Activated CD4-positive, alpha-beta memory T cell treated with anti-CD3 and anti-CD28 coated beads for 36 hours (primary cell): ENCODE data around the gene POFUT1. TPM values are rescaled to one million over a fixed set of nuclear protein-coding genes. Genes with fewer than 3 reads are reported as not detected.

Experiments
- CTCF ChIA-PET: fragments of 350-600 bp; sonication (Branson Sonifier 250); formaldehyde crosslinking; loops from one replicate; lab custom pipeline; 2021; ENCODE audit warnings: antibody characterized with exemption, inconsistent platforms; lab: Charles Lee
- POLR2A ChIA-PET: fragments of 350-600 bp; sonication (Branson Sonifier 250); formaldehyde crosslinking; loops from one replicate; lab custom pipeline; 2021; ENCODE audit warnings: antibody characterized with exemption; lab: Charles Lee
- DNase-seq: peaks from one replicate; pipeline ENCODE4 v3.0.0-alpha.2; 2020
- H3K27ac Mint-ChIP-seq: one replicate; pipeline ENCODE4 v1.8.0; 2021; ENCODE audit warnings: mixed read lengths
- H3K27me3 Mint-ChIP-seq: one replicate; pipeline ENCODE4 v1.8.0; 2021; ENCODE audit warnings: mixed read lengths
- H3K36me3 Mint-ChIP-seq: one replicate; pipeline ENCODE4 v1.8.0; 2021; ENCODE audit warnings: mixed read lengths
- H3K4me1 Mint-ChIP-seq: one replicate; pipeline ENCODE4 v1.8.0; 2021; ENCODE audit warnings: low read depth, mixed read lengths
- H3K4me3 Mint-ChIP-seq: one replicate; pipeline ENCODE4 v1.8.0; 2021; ENCODE audit warnings: mild to moderate bottlenecking, mixed read lengths
- H3K9me3 Mint-ChIP-seq: one replicate; pipeline ENCODE4 v1.8.0; 2021; ENCODE audit warnings: mixed read lengths
- intact Hi-C: fragments of 100-400 bp; cut with micrococcal nuclease; formaldehyde crosslinking; loops from one replicate; pipeline ENCODE4 v1.15.1; 2023
- total RNA-seq, 2 experiments: library from RNA; stranded (reverse); gene quantifications; one replicate each; pipeline ENCODE4 v1.2.3, GENCODE V29; 2021

The POFUT1 gene
- 10 to 100 TPM; 48.4 to 48.5 TPM for total RNA-seq

GRCh38 chr20:32207626-32208498 lies at the start of gene POFUT1, which contains the start of gene PLAGL2:
Gene POFUT1, plus strand, starts transcription at chr20:32207880. Its CDS starts 62 bp downstream, at chr20:32207942.
Gene PLAGL2, minus strand, starts transcription at chr20:32207743. Its CDS starts 5,565 bp downstream, at chr20:32202178.
- Mint-ChIP-seq H3K27ac (peak within 1 kb of the TSS; percentile 95), H3K4me1 (peaks cover 65% of the 10 kb centered on the region), H3K4me3 (peak within 1 kb of the TSS; percentile 99), H3K36me3 (peaks cover 83% of the 10 kb centered on the region), H3K27me3 (no peaks in the 10 kb centered on the region), H3K9me3 (no peaks in the 10 kb centered on the region)
- intact Hi-C loops, result loop anchor here (5.0 kb wide), 2 partner anchors 101 to 374 kb away; partner anchors contain the start of gene TM9SF4
- ChIA-PET CTCF (no interaction called here), POLR2A (interaction anchor here (1.0 to 1.6 kb wide), 2 partner anchors 10 to 77 kb away, joined by 3 to 4 read pairs; no protein-coding TSS in a partner anchor)
- DNase-seq, result peak; percentile 93

GRCh38 chr20:32158351-32158750 lies 49.3 kb upstream of the POFUT1 start:
- Mint-ChIP-seq H3K27ac (peak overlapping the region; percentile 13), H3K27me3 (no peaks in the 10 kb centered on the region), H3K9me3 (no peaks in the 10 kb centered on the region), H3K4me3 (no peak overlapping the region), H3K4me1 (peaks cover 10% of the 10 kb centered on the region), H3K36me3 (peaks cover 47% of the 10 kb centered on the region)
- intact Hi-C loops, result loop anchor here (5.0 kb wide), 1 partner anchor 44 kb away; no protein-coding TSS in a partner anchor
- POLR2A ChIA-PET, result no interaction called here
- CTCF ChIA-PET, result no interaction called here
- DNase-seq, result no peak

- intact Hi-C loops, result loop anchor here (5.0 kb wide), 1 partner anchor 43 kb away; no protein-coding TSS in a partner anchor
- H3K27ac Mint-ChIP-seq, result peak overlapping the region; percentile 71
- peaks cover 10% of the 10 kb centered on the region for H3K4me1 Mint-ChIP-seq
- H3K4me3 Mint-ChIP-seq, result no peak overlapping the region
- CTCF ChIA-PET, result no interaction called here
- no peaks in the 10 kb centered on the region for H3K27me3 Mint-ChIP-seq
- DNase-seq, result peak; percentile 42
- peaks cover 48% of the 10 kb centered on the region for H3K36me3 Mint-ChIP-seq
- H3K9me3 Mint-ChIP-seq, result no peaks in the 10 kb centered on the region
- POLR2A ChIA-PET, result interaction anchor here (0.7 kb wide), 1 partner anchor 31 kb away, joined by 3 read pairs; no protein-coding TSS in a partner anchor
Observed at GRCh38 chr20:32158943-32159660, 48.6 kb upstream of the POFUT1 start.

GRCh38 chr20:32159766-32160221 lies 47.9 kb upstream of the POFUT1 start:
- ChIA-PET CTCF (no interaction called here), POLR2A (interaction anchor here (0.7 kb wide), 1 partner anchor 30 kb away, joined by 3 read pairs; no protein-coding TSS in a partner anchor)
- H3K27me3 Mint-ChIP-seq, result no peaks in the 10 kb centered on the region
- H3K4me3 Mint-ChIP-seq, result no peak overlapping the region
- H3K9me3 Mint-ChIP-seq, result no peaks in the 10 kb centered on the region
- H3K4me1 Mint-ChIP-seq, result peaks cover 10% of the 10 kb centered on the region
- H3K36me3 Mint-ChIP-seq, result peaks cover 53% of the 10 kb centered on the region
- intact Hi-C loops, result loop anchor here (5.0 kb wide), 1 partner anchor 43 kb away; no protein-coding TSS in a partner anchor
- no peak for DNase-seq
- peak overlapping the region; percentile 23 for H3K27ac Mint-ChIP-seq

GRCh38 chr20:32160341-32160740 lies 47.3 kb upstream of the POFUT1 start:
- H3K4me3 Mint-ChIP-seq, result no peak overlapping the region
- peaks cover 7% of the 10 kb centered on the region for H3K4me1 Mint-ChIP-seq
- ChIA-PET POLR2A (no interaction called here), CTCF (no interaction called here)
- peak overlapping the region; percentile 23 for H3K27ac Mint-ChIP-seq
- intact Hi-C loops, result no loop called here
- H3K9me3 Mint-ChIP-seq, result no peaks in the 10 kb centered on the region
- H3K27me3 Mint-ChIP-seq, result no peaks in the 10 kb centered on the region
- H3K36me3 Mint-ChIP-seq, result peaks cover 51% of the 10 kb centered on the region
- no peak for DNase-seq

GRCh38 chr20:32162351-32162750 lies 45.3 kb upstream of the POFUT1 start:
- DNase-seq, result no peak
- Mint-ChIP-seq H3K27me3 (no peaks in the 10 kb centered on the region), H3K9me3 (no peaks in the 10 kb centered on the region), H3K36me3 (peaks cover 59% of the 10 kb centered on the region), H3K4me1 (peaks cover 7% of the 10 kb centered on the region), H3K27ac (no peak overlapping the region), H3K4me3 (no peak overlapping the region)
- intact Hi-C loops, result no loop called here
- ChIA-PET CTCF (no interaction called here), POLR2A (no interaction called here)

- ChIA-PET CTCF (no interaction called here), POLR2A (no interaction called here)
- DNase-seq, result no peak
- Mint-ChIP-seq H3K36me3 (peaks cover 47% of the 10 kb centered on the region), H3K27me3 (no peaks in the 10 kb centered on the region), H3K27ac (no peak overlapping the region), H3K9me3 (no peaks in the 10 kb centered on the region), H3K4me1 (peaks cover 3% of the 10 kb centered on the region), H3K4me3 (no peak overlapping the region)
- intact Hi-C loops, result no loop called here
Observed at GRCh38 chr20:32163951-32164350, 43.7 kb upstream of the POFUT1 start.

GRCh38 chr20:32164984-32165735 lies 42.5 kb upstream of the POFUT1 start:
- H3K27me3 Mint-ChIP-seq, result no peaks in the 10 kb centered on the region
- ChIA-PET CTCF (no interaction called here), POLR2A (no interaction called here)
- no peak for DNase-seq
- H3K27ac Mint-ChIP-seq, result no peak overlapping the region
- H3K9me3 Mint-ChIP-seq, result no peaks in the 10 kb centered on the region
- no peaks in the 10 kb centered on the region for H3K4me1 Mint-ChIP-seq
- no peak overlapping the region for H3K4me3 Mint-ChIP-seq
- peaks cover 44% of the 10 kb centered on the region for H3K36me3 Mint-ChIP-seq
- intact Hi-C loops, result no loop called here

GRCh38 chr20:32165836-32166545 lies 41.7 kb upstream of the POFUT1 start:
- H3K4me1 Mint-ChIP-seq, result no peaks in the 10 kb centered on the region
- DNase-seq, result no peak
- ChIA-PET POLR2A (no interaction called here), CTCF (no interaction called here)
- H3K9me3 Mint-ChIP-seq, result no peaks in the 10 kb centered on the region
- no peak overlapping the region for H3K4me3 Mint-ChIP-seq
- H3K27ac Mint-ChIP-seq, result no peak overlapping the region
- intact Hi-C loops, result no loop called here
- no peaks in the 10 kb centered on the region for H3K27me3 Mint-ChIP-seq
- H3K36me3 Mint-ChIP-seq, result peaks cover 40% of the 10 kb centered on the region

GRCh38 chr20:32167552-32167951 lies 40.1 kb upstream of the POFUT1 start:
- POLR2A ChIA-PET, result no interaction called here
- Mint-ChIP-seq H3K4me1 (no peaks in the 10 kb centered on the region), H3K9me3 (no peaks in the 10 kb centered on the region), H3K36me3 (peaks cover 27% of the 10 kb centered on the region), H3K27ac (no peak overlapping the region), H3K4me3 (no peak overlapping the region), H3K27me3 (no peaks in the 10 kb centered on the region)
- intact Hi-C loops, result no loop called here
- CTCF ChIA-PET, result no interaction called here
- DNase-seq, result no peak
